ENCODE data around the gene DMD. TPM values are rescaled to one million over a fixed set of nuclear protein-coding genes. Genes with fewer than 3 reads are reported as not detected.

The DMD gene
- total and polyA plus RNA-seq, 2 of the 8 experiments (the other 6 are each of a cell fraction or from before 2014, with no cell fraction given), result 4.8 to 7.4 TPM

DNA sequence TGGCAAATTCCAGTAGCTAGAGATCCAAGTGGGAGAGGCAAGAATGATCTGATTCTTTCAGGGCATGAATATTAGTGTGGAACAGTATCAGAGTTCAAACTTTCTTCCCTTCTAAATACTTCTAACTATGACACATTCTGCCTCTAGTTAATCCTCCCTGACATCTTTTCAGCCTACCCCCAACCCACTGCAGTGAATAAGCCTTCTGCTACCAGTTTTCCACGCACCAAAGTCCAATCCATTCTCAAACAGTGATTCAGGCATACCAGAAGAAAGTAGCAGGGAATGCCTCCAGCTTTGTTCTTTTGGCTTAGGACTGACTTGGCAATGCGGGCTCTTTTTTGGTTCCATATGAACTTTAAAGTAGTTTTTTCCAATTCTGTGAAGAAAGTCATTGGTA is 1984.1 kb downstream of the DMD start (continued):
- TF ChIP-seq TEAD4 (IDR thresholded peaks at IDR 0.05; ENCODE audit: low read depth, low read length) (no peak), BRCA1 (IDR thresholded peaks at IDR 0.05; ENCODE audit: low read depth, low read length) (no peak), KDM5A (IDR thresholded peaks at IDR 0.05; ENCODE audit: low read length) (no peak), NRF1 (IDR thresholded peaks at IDR 0.05; ENCODE audit: low read depth, low read length) (no peak), RNF2 (IDR thresholded peaks at IDR 0.05; ENCODE audit: borderline replicate concordance, low read depth, low read length, missing control alignments, poor library complexity, severe bottlenecking) (no peak)

Data from H1 (cell line).